HCT116 (cell line): ENCODE results near the gene SELENBP1. TPM values are rescaled to one million over a fixed set of nuclear protein-coding genes. Genes with fewer than 3 reads are reported as not detected.

Experiments used
- ATF3 ChIP-seq: IDR thresholded peaks from 2 replicates; pipeline ENCODE4 v1.6.1; 2012
- CBX3 ChIP-seq: IDR thresholded peaks from 2 replicates; pipeline ENCODE4 v1.6.1; 2012; ENCODE audit warnings: low read depth
- CTCF ChIP-seq, 3 experiments: fragments of 200-600 bp in 1 of 3; sonication (generic) in 1 of 3; IDR thresholded peaks in 2 of 3; conservative IDR thresholded peaks in 1 of 3; 2 replicates each; pipeline ENCODE4 v1.5.1; 2012 to 2017; ENCODE audit warnings: low read depth in 2 of 3, low read length in 2 of 3, antibody characterized with exemption in 1 of 3, borderline replicate concordance in 1 of 3, control low read depth in 1 of 3, mild to moderate bottlenecking in 1 of 3, mixed read lengths in 1 of 3, mixed run types in 1 of 3, moderate library complexity in 1 of 3; ENCODE audit not compliant: insufficient read depth in 1 of 3
- EZH2phosphoT487 ChIP-seq: fragments of 200-600 bp; IDR thresholded peaks from 2 replicates; pipeline ENCODE4 v1.6.1; 2018; ENCODE audit warnings: antibody characterized with exemption, borderline replicate concordance
- POLR2A ChIP-seq: IDR thresholded peaks from 2 replicates; pipeline ENCODE4 v1.7.0; 2011; ENCODE audit warnings: borderline replicate concordance; ENCODE audit not compliant: insufficient read depth, insufficient read length; ENCODE audit errors: extremely low read depth
- POLR2AphosphoS5 ChIP-seq: IDR thresholded peaks from 2 replicates; pipeline ENCODE4 v1.6.1; 2011; ENCODE audit warnings: mild to moderate bottlenecking, low read depth, low read length, moderate library complexity
- REST ChIP-seq: IDR thresholded peaks from 2 replicates; pipeline ENCODE4 v1.6.1; 2012; ENCODE audit warnings: low read depth
- SIN3A ChIP-seq: IDR thresholded peaks from 2 replicates; pipeline ENCODE4 v1.6.1; 2012; ENCODE audit warnings: low read depth
- SRF ChIP-seq: IDR thresholded peaks from 2 replicates; pipeline ENCODE4 v1.6.1; 2012; ENCODE audit warnings: low read depth
- ZFX ChIP-seq: fragments of 450-650 bp; IDR thresholded peaks from 2 replicates; pipeline ENCODE4 v1.6.1; 2017
- ZNF274 ChIP-seq: fragments of 200-500 bp; sonication (Bioruptor generic); IDR thresholded peaks from 2 replicates; pipeline ENCODE4 v1.6.1; 2014; ENCODE audit warnings: mild to moderate bottlenecking, low read depth, low read length, inconsistent platforms
- total RNA-seq: library from RNA; stranded (reverse); gene quantifications from one replicate; pipeline ENCODE4 v1.2.1, GENCODE V29; 2021; ENCODE audit not compliant: unreplicated experiment

The SELENBP1 gene
- total RNA-seq, 1 experiment from 2014 or later = 0.42 TPM

GRCh38 chr1:151346769-151347522, 25.6 kb downstream of the SELENBP1 start, which contains the start of gene RFX5 (continued):
- TF ChIP-seq CTCF (IDR thresholded peaks at IDR 0.05 in 2 of 3, conservative IDR thresholded peaks at IDR 0.05 in 1 of 3; ENCODE audit: borderline replicate concordance in 1 of 3, insufficient read depth in 1 of 3, low read depth in 2 of 3, low read length in 2 of 3) (no peak), POLR2A (peak; percentile 57), REST (no peak), SRF (no peak), CBX3 (no peak), ZNF274 (no peak), ATF3 (no peak), EZH2phosphoT487 (no peak), POLR2AphosphoS5 (peak; percentile 57), ZFX (no peak), SIN3A (no peak)
